Hematopoietic multipotent progenitor cell treated with erythropoietin and hydrocortisone succinate and interleukin-3 and kit ligand, for 17 days (in vitro differentiated cells): ENCODE measurements around the gene VSNL1.

Experiments used
- DNase-seq: peaks from one replicate; pipeline ENCODE4 v3.0.0-alpha.2; 2015; ENCODE audit warnings: low spot score

The VSNL1 gene

DNA sequence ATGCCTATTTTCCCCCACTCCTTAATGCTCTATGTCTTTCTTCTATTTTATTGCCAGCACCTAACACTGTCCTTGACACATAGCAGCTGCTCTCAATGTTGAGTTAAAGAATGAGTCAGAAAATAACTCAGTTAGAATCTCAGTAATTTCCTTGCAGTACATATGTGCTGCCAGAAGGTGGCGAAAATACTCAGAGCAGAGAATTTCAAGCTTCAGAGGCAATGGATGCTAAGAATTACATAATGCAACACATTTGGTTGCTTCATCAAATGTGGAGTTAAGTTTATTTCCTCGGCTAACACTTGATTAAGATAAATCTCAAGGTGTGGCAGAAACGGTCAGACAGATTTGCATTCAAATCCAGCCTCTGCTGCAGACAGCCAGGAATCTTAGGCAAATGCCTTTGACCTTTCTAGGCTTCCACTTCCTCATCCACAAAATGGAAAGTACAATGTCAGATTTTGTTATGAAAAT is 105.6 kb downstream of the VSNL1 start:
- peak; percentile 59 for DNase-seq

GRCh38 chr2:17646838-17647701 is 106.6 kb downstream of the VSNL1 start:
- no peak for DNase-seq

DNA sequence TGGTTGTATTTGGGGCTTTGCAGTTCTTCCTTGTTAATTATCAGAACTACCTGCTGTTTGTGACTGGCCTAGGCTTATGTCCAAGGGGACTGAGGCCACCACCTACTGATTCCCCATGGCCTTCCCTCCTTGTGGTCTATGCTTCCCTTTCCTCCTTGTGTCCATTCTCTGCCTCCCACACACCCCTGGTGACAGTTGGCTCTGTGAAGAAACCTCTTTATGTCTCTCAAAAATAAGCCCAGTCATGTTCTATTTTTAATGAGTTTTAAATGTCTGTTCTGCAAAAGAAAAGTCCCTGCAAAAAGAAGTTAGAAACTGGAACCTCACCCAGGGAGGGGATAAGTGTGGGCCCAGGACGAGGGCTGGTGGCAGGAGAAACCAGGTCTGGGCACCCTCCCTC is 108.1 kb downstream of the VSNL1 start:
- no peak for DNase-seq

- no peak for DNase-seq
Measured at GRCh38 chr2:17649026-17649425, 108.5 kb downstream of the VSNL1 start.

- DNase-seq, result no peak
Measured at GRCh38 chr2:17652681-17653394, 112.3 kb downstream of the VSNL1 start.

GRCh38 chr2:17657759-17658158 is 117.3 kb downstream of the VSNL1 start:
- no peak for DNase-seq

GRCh38 chr2:17658251-17658843 is 117.9 kb downstream of the VSNL1 start:
- DNase-seq, result no peak

- DNase-seq, result no peak
Measured at GRCh38 chr2:17660219-17660618, 119.7 kb downstream of the VSNL1 start.

- no peak for DNase-seq
Measured at GRCh38 chr2:17661460-17661859, 121.0 kb downstream of the VSNL1 start.

DNA sequence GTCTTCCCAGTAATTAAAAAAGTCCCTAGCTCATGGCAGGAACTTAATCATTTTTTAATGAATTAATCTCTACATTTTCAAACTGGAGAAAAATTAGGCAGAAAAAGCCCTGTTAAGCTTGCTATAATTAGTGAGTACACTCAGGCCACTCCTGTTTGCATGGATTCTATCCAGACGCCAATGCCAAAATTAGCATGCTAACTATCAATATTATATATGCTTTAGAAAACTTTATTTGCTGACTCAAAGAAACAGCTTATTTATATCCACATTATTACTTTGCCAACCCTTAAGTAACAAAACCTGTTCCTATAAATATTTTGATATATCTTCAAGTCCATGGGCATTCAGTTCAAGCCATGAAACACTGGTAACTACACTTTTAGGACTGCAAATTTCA is 122.2 kb downstream of the VSNL1 start:
- no peak for DNase-seq

DNA sequence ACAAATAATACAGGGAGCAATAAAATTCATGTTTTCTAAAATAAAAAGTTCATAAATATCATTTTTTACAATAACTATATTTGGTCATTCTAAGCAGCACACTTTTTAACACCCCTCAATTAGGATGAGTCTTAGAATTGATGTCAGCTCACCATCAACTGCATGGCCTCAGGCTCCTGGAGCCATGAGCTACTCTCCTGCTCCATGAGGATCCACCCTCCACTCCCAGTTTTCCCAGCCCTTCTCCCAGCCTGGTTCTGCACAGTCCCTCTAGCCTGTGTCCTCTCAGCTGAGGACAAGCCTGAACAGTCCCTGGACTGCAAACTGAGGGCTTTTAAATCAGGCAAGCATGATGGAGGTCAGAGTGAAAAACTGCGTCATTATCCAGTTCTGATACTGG is 124.0 kb downstream of the VSNL1 start:
- DNase-seq, result no peak

GRCh38 chr2:17667898-17668297 is 127.4 kb downstream of the VSNL1 start:
- no peak for DNase-seq

DNA sequence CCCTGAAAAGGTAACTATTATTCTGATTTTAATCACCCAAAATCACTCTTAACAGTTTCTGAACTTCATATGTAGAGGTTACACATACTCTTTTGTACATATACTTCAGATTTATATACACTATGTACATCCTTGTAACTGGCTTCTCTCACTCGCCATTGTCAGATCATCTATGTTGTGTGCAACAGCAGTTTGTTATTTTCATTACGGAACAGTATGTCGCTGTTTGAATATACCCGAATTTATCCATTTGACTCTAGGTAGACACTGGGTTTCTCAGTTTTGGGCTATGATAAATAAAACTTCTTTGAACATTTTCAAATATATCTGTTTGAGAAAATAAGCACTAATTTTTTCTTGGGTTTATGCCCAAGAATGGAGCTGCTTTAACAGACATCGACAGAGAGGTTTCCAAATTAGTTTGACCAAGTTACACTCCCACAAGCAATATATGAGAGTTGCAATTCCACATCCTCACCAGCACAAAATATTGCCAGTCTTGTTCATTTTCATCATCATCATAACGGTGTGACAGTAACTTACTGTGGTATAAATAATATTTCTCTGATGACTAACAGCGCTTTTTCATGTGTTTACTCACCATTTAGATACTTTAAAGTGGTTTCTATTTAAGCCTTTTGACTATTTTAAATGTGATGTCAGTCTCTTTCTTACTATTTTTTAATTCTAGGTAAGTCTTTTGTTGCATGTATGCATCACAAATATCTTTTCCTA is 132.3 kb downstream of the VSNL1 start:
- DNase-seq, result no peak

DNA sequence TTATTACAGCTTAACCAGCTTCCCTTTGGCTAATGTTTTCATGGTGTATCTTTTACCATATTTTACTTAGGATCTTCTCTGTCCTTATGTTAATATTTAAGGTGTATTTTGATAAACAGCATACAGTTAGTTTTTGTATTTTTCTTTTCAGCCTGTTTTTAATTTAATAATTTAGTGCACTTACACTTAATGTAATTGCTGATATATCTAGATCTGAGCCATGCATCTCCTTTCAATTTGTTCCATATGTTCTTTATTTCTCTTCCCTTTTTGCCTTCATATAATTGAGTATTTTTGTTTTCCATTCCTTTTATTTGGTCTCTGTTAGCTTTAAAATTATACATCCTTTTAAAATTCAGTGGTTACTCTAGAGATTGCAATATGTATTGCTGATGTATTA is 134.3 kb downstream of the VSNL1 start:
- DNase-seq, result no peak

DNA sequence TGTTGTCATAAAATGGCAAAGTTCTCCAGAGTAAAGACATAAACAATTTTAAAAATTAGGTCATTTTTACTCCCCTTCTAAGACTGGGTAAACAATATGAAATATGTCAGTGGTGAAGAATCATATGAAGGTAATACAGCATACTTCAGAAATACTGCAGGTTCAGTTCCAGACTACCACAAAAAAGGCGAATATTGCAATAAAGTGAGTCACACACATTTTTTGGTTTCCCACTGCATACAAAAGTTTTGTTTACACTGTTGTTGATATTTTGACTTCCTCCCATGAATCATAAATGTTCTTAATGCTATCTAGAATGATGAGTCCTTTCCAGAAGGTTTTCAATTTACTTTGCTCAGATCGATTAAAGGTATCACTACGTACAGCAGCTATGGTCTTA is 139.6 kb downstream of the VSNL1 start:
- no peak for DNase-seq

GRCh38 chr2:17682098-17682857 is 141.8 kb downstream of the VSNL1 start:
- no peak for DNase-seq

DNA sequence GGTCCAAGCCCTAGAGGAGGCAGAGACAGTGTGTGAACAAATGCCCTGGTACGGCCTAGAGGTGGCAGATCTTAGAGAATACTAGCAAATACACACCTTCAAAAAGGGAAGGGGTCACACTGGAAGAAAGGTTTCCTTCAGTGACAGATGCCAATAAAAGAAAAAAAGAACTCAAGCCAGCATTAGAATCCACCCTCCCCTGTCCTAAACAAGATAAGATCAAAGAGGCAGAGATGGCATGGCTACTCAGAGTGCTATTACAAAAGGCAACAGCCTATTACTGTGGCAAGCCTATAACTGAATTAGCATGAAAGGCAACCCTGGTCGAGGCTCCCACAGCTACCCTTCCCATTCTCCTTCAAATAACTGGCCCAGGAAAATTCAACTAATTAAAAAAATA is 143.5 kb downstream of the VSNL1 start:
- no peak for DNase-seq

DNA sequence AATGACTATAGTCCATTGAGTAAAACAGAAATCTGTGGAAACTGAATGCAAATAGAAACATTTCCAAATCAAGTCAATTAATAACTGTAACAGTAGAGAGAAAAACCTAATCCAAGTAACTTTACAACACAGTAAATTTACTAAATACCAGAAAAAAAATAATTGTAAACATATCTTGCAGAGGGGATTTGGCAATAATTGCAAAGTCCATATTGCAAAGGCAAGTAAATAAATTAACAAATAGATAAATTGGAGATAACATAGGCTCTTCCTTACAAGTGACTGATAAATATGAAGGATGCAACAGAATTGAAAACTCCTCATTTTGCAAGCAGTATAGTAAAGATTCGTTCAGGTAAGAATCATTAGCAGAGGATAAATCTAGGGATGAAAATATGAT is 148.1 kb downstream of the VSNL1 start:
- DNase-seq, result no peak

DNA sequence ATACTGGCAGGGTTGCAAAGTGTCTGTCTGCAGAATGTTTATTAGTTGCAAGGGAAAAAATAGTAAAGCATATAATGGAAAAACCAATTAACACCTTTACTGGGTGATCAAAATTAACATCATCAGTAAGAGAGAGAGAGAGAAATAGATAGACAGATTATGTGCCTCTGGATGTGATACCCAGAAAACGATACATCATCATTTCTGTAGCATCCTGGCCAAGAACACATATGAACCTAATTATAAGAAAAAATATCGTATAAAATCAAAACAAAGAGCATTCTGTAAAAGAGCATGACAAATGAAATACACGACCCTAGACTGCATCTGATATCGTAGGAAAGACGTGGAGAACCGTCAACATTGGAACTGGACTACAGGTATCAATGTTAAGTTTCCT is 148.5 kb downstream of the VSNL1 start:
- no peak for DNase-seq

GRCh38 chr2:17690776-17691175 is 150.3 kb downstream of the VSNL1 start:
- no peak for DNase-seq
